Measurements from ENCODE around the gene MCIDAS.

DNA sequence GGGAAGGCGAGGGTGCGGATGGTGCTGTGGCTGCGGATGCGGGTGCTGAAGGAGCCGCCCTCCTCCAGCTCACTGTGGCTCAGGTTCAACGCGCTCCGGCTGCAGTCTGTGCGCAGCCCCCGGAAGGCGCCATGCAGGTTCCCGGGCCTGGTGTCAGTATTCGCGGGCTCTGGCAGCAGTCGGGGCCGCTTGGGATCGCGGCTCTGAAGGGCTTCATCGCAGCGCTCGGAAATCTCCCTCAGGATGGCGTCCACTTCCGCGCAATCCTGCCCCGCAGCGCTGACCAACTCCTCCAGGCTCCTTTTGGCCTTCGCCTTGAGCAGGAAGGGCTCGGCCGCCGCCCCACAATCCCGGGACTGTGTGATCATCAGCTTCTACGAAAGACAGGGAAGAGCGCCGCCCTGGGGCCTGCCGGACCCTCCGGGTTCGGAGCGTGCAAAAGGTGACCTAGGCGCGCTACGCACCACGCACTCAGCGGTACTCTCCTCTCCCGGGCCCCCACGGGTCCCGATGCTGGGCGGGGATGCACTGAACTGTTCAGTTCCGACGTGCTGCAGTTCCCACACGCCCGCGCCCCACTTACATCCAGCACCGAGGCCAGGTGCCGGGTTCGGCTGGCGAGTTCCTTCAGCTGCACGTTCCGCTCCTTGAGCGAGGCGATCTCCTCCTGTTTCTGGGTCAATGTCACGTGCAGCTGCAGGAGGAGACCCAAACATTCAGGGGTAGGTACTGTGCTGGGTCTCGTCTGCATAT lies 6.5 kb downstream of the MCIDAS start:
- TF ChIP-seq, protein P1, sequence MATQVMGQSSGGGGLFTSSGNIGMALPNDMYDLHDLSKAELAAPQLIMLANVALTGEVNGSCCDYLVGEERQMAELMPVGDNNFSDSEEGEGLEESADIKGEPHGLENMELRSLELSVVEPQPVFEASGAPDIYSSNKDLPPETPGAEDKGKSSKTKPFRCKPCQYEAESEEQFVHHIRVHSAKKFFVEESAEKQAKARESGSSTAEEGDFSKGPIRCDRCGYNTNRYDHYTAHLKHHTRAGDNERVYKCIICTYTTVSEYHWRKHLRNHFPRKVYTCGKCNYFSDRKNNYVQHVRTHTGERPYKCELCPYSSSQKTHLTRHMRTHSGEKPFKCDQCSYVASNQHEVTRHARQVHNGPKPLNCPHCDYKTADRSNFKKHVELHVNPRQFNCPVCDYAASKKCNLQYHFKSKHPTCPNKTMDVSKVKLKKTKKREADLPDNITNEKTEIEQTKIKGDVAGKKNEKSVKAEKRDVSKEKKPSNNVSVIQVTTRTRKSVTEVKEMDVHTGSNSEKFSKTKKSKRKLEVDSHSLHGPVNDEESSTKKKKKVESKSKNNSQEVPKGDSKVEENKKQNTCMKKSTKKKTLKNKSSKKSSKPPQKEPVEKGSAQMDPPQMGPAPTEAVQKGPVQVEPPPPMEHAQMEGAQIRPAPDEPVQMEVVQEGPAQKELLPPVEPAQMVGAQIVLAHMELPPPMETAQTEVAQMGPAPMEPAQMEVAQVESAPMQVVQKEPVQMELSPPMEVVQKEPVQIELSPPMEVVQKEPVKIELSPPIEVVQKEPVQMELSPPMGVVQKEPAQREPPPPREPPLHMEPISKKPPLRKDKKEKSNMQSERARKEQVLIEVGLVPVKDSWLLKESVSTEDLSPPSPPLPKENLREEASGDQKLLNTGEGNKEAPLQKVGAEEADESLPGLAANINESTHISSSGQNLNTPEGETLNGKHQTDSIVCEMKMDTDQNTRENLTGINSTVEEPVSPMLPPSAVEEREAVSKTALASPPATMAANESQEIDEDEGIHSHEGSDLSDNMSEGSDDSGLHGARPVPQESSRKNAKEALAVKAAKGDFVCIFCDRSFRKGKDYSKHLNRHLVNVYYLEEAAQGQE (IDR thresholded peaks at IDR 0.05; ENCODE audit: low read depth, low read length), result no peak
- TF ChIP-seq, protein P2, sequence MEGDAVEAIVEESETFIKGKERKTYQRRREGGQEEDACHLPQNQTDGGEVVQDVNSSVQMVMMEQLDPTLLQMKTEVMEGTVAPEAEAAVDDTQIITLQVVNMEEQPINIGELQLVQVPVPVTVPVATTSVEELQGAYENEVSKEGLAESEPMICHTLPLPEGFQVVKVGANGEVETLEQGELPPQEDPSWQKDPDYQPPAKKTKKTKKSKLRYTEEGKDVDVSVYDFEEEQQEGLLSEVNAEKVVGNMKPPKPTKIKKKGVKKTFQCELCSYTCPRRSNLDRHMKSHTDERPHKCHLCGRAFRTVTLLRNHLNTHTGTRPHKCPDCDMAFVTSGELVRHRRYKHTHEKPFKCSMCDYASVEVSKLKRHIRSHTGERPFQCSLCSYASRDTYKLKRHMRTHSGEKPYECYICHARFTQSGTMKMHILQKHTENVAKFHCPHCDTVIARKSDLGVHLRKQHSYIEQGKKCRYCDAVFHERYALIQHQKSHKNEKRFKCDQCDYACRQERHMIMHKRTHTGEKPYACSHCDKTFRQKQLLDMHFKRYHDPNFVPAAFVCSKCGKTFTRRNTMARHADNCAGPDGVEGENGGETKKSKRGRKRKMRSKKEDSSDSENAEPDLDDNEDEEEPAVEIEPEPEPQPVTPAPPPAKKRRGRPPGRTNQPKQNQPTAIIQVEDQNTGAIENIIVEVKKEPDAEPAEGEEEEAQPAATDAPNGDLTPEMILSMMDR (IDR thresholded peaks at IDR 0.05), result no peak
- TF ChIP-seq NRF1 (IDR thresholded peaks at IDR 0.05; ENCODE audit: low read depth, low read length) (no peak), EP300 (IDR thresholded peaks at IDR 0.05; ENCODE audit: borderline replicate concordance in 1 of 2, low read depth in 1 of 2, low read length in 1 of 2) (no peak), RAD21 (IDR thresholded peaks at IDR 0.05; ENCODE audit: low read length) (no peak)
